Endodermal cell (in vitro differentiated cells): ENCODE measurements around the gene CCDC91. TPM values are rescaled to one million over a fixed set of nuclear protein-coding genes. Genes with fewer than 3 reads are reported as not detected.

Experiments
- DNase-seq: peaks from one replicate; pipeline ENCODE4 v3.0.0-alpha.2; 2017
- H3K27ac ChIP-seq: 2 replicates; pipeline ENCODE4 v1.5.1; 2013; ENCODE audit warnings: mild to moderate bottlenecking, low read depth, low read length, moderate library complexity
- H3K27me3 ChIP-seq: 2 replicates; pipeline ENCODE4 v1.6.1; 2013; ENCODE audit warnings: mild to moderate bottlenecking, low read length, moderate library complexity; ENCODE audit not compliant: insufficient read depth, control insufficient read depth, poor library complexity, severe bottlenecking
- H3K36me3 ChIP-seq: 2 replicates; pipeline ENCODE4 v1.7.0; 2013; ENCODE audit warnings: mild to moderate bottlenecking, low read length, moderate library complexity; ENCODE audit not compliant: control insufficient read depth, insufficient read depth
- H3K4me1 ChIP-seq: one replicate; pipeline ENCODE4 v1.7.0; 2013; ENCODE audit warnings: low read length; ENCODE audit not compliant: control insufficient read depth, insufficient read depth
- H3K4me3 ChIP-seq: 2 replicates; pipeline ENCODE4 v1.5.1; 2013; ENCODE audit warnings: mild to moderate bottlenecking, low read length, moderate library complexity
- H3K9ac ChIP-seq: 2 replicates; pipeline ENCODE4 v1.6.1; 2013; ENCODE audit warnings: mild to moderate bottlenecking, low read length, moderate library complexity; ENCODE audit not compliant: poor library complexity, severe bottlenecking; ENCODE audit errors: extremely low read depth
- H3K9me3 ChIP-seq: 2 replicates; pipeline ENCODE4 v1.6.1; 2013; ENCODE audit warnings: mild to moderate bottlenecking, low read length, moderate library complexity; ENCODE audit not compliant: control insufficient read depth
- H3K27ac Mint-ChIP-seq: 2 replicates; pipeline ENCODE4 v1.8.0; 2020; ENCODE audit warnings: mixed read lengths
- H3K27me3 Mint-ChIP-seq: 2 replicates; pipeline ENCODE4 v1.8.0; 2021; ENCODE audit warnings: mild to moderate bottlenecking, mixed read lengths; ENCODE audit not compliant: insufficient read depth
- H3K36me3 Mint-ChIP-seq: 2 replicates; pipeline ENCODE4 v1.8.0; 2020; ENCODE audit warnings: low read depth, mixed read lengths
- H3K4me1 Mint-ChIP-seq: 2 replicates; pipeline ENCODE4 v1.8.0; 2020; ENCODE audit warnings: mixed read lengths
- H3K4me3 Mint-ChIP-seq: 2 replicates; pipeline ENCODE4 v1.8.0; 2020; ENCODE audit warnings: mild to moderate bottlenecking, moderate library complexity, mixed read lengths
- H3K9me3 Mint-ChIP-seq: 2 replicates; pipeline ENCODE4 v1.8.0; 2020; ENCODE audit warnings: mild to moderate bottlenecking, mixed read lengths
- CTCF ChIP-seq: fragments of 200-600 bp; sonication (generic); conservative IDR thresholded peaks from 2 replicates; pipeline ENCODE4 v1.5.0; 2021; ENCODE audit warnings: antibody characterized with exemption, mild to moderate bottlenecking
- WGBS, 2 experiments: methylation state at CpG; one replicate each; pipeline versions ENCODE4 v1.1.5 to v1.1.7; 2013; ENCODE audit warnings: missing lambda C conversion rate in 2 of 2, mixed read lengths in 1 of 2; ENCODE audit not compliant: insufficient coverage in 1 of 2, insufficient read length in 1 of 2; 5-methylcytosine and 5-hydroxymethylcytosine counted together
- total RNA-seq, 2 donors: library from RNA; stranded (reverse); fragmentation: NEBNext Ultra II Directional in 1 of 2; extraction: Animal tissue kit (Norgen Biotek cat#: 25700) in 1 of 2; gene quantifications; 2 replicates in 1 of 2; 3 replicates in 1 of 2; pipeline ENCODE4 v1.2.1, GENCODE V29; 2021

Gene CCDC91
- total RNA-seq, 2 donors from 2014 or later: 25.3 to 45.7 TPM

- H3K27me3 Mint-ChIP-seq: no peaks in the 10 kb centered on the region
- peaks cover 11% of the 10 kb centered on the region for H3K9me3 Mint-ChIP-seq
- Histone ChIP-seq H3K4me3 (no peak overlapping the region), H3K27ac (no peak overlapping the region), H3K4me1 (no peaks in the 10 kb centered on the region), H3K27me3 (no peaks in the 10 kb centered on the region), H3K9me3 (peaks cover 8% of the 10 kb centered on the region), H3K36me3 (no peaks in the 10 kb centered on the region), H3K9ac (no peak overlapping the region)
- DNase-seq: no peak
- H3K27ac Mint-ChIP-seq: no peak overlapping the region
- TF ChIP-seq CTCF: no peak
- H3K4me3 Mint-ChIP-seq: no peak overlapping the region
- H3K4me1 Mint-ChIP-seq: no peaks in the 10 kb centered on the region
- 94 to 100% methylated on average over 1 of the region's 1 CpG for WGBS, 2 experiments
- no peaks in the 10 kb centered on the region for H3K36me3 Mint-ChIP-seq
Measured at GRCh38 chr12:28591831-28592230, 401.6 kb downstream of the CCDC91 start.

Other genes starting within 250 kb of the CCDC91 start
- not detected for gene PTHLH, start 217.7 kb upstream of the CCDC91 start, total RNA-seq